ENCODE results near the gene PPM1B. TPM values are rescaled to one million over a fixed set of nuclear protein-coding genes. Genes with fewer than 3 reads are reported as not detected.

PPM1B gene
- total and polyA plus RNA-seq, 2 of the 8 experiments (the other 6 are each of a cell fraction or from before 2014, with no cell fraction given), result 43.6 to 126 TPM

DNA sequence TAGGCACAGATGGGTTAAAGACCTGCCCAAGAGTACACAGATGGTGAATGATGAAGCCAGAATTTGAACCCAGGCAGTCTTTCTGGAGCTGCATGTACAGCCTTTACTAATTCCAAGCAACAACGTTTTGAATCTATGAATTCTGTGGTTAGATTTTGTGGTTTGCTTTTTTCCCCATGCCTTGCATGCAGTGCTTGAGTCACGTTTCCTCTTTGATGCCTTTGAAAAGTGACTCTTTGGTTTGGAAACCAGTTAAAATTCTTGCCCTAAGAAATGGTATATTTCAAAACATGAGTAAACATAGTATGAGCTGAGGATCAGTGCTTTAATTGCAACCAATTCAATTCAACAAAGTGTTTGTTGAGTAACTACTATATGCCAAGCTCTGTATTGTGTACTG lies 48.2 kb upstream of the PPM1B start:
- no peaks in the 10 kb centered on the region for H3K79me1 ChIP-seq (ENCODE audit: low read depth, low read length)
- no peak overlapping the region for H4K8ac ChIP-seq (ENCODE audit: extremely low read depth, insufficient read depth, low read length)
- no peaks in the 10 kb centered on the region; the same call in 1 of the 2 replicates for H3K23me2 ChIP-seq (ENCODE audit: low read depth, low read length)
- no peaks in the 10 kb centered on the region for H3K79me2 ChIP-seq (ENCODE audit: control insufficient read depth in 1 of 2, insufficient read depth in 2 of 2, low read length in 2 of 2)
- no peak overlapping the region for H3K27ac ChIP-seq (ENCODE audit: low read depth, low read length)
- no peak overlapping the region for H2BK12ac ChIP-seq (ENCODE audit: low read depth, low read length)
- H3K9ac ChIP-seq (replicated peaks in 1 of 4; ENCODE audit: extremely low read depth in 1 of 4, low read depth in 3 of 4, low read length in 3 of 4), result no peak overlapping the region
- peaks cover 0 to 3% (median 0%) of the 10 kb centered on the region in 4 experiments; a peak in 1 of 7 replicates for H3K4me1 ChIP-seq (replicated peaks in 1 of 4; ENCODE audit: control insufficient read depth in 3 of 4, insufficient read depth in 4 of 4, low read length in 3 of 4)
- H4K20me1 ChIP-seq (replicated peaks in 1 of 2; ENCODE audit: control insufficient read depth in 1 of 2, insufficient read depth in 2 of 2, low read length in 2 of 2), result no peaks in the 10 kb centered on the region
- FAIRE-seq (no peak), DNase-seq (ENCODE audit: low read depth in 1 of 2, low spot score in 2 of 2) (no peak)
- CTCF ChIA-PET (ENCODE audit: partially characterized antibody), result interaction anchor here (0.6 to 1.4 kb wide), 2 partner anchors 32 to 114 kb away, joined by 3 read pairs; no protein-coding TSS in a partner anchor
- no peak overlapping the region for H2BK120ac ChIP-seq (replicated peaks; ENCODE audit: low read depth, low read length)
- H3K14ac ChIP-seq (ENCODE audit: insufficient read length), result no peak overlapping the region
- no peak overlapping the region for H2AFZ ChIP-seq (ENCODE audit: low read length)
- no peak overlapping the region for H2BK20ac ChIP-seq (ENCODE audit: low read length)
- H4K91ac ChIP-seq (replicated peaks; ENCODE audit: insufficient read length, low read length), result no peak overlapping the region
- H3K9me3 ChIP-seq (ENCODE audit: insufficient read depth in 2 of 2, low read depth in 1 of 2, low read length in 1 of 2), result no peaks in the 10 kb centered on the region
- H3K4ac ChIP-seq (replicated peaks; ENCODE audit: insufficient read length, low read depth, low read length), result peak overlapping the region; percentile 75
- no peak overlapping the region for H2AK5ac ChIP-seq (ENCODE audit: low read depth, low read length)
- H2BK5ac ChIP-seq (ENCODE audit: low read depth, low read length), result no peak overlapping the region
- no peak overlapping the region for H3K4me3 ChIP-seq (ENCODE audit: extremely low read depth in 1 of 4, insufficient read depth in 2 of 4, low read depth in 3 of 4, low read length in 4 of 4)
- no peaks in the 10 kb centered on the region for H3K27me3 ChIP-seq (replicated peaks in 1 of 4; ENCODE audit: control insufficient read depth in 3 of 4, extremely low read depth in 1 of 4, insufficient read depth in 3 of 4, low read length in 3 of 4)
- no peak overlapping the region for H4K5ac ChIP-seq (ENCODE audit: insufficient read length, low read depth, low read length)
- H3K56ac ChIP-seq (replicated peaks; ENCODE audit: insufficient read length, low read depth, low read length), result no peak overlapping the region
- no peak overlapping the region for H2BK15ac ChIP-seq (ENCODE audit: low read length)
- no peak overlapping the region for H3K18ac ChIP-seq (ENCODE audit: extremely low read depth, low read length)
- H3K36me3 ChIP-seq (ENCODE audit: control insufficient read depth in 2 of 4, insufficient read depth in 4 of 4, low read length in 3 of 4), result no peaks in the 10 kb centered on the region
- 85% methylated on average over 2 of the region's 2 CpGs; no CpG with 5 or more reads in 1 of the 2 experiments for WGBS, 2 experiments (ENCODE audit: extremely low coverage in 1 of 2, insufficient coverage in 1 of 2, insufficient read length in 1 of 2, insufficient replicate concordance in 2 of 2, low coverage in 1 of 2, low lambda C conversion rate in 2 of 2, missing lambda C conversion rate in 1 of 2)
- H3K23ac ChIP-seq (ENCODE audit: insufficient read length), result no peak overlapping the region
- POLR2A ChIA-PET (ENCODE audit: partially characterized antibody), result no interaction called here
- H3K4me2 ChIP-seq (ENCODE audit: insufficient read depth in 1 of 2, low read depth in 2 of 2, low read length in 2 of 2), result no peak overlapping the region
- TF ChIP-seq BCL11A (IDR thresholded peaks at IDR 0.05; ENCODE audit: low read depth in 2 of 2, low read length in 2 of 2) (no peak), EZH2 (IDR thresholded peaks at IDR 0.05; ENCODE audit: low read depth, low read length, severe bottlenecking) (no peak), FOSL1 (IDR thresholded peaks at IDR 0.05; ENCODE audit: insufficient read depth, low read depth, low read length) (no peak), SP4 (IDR thresholded peaks at IDR 0.05; ENCODE audit: low read length) (no peak), KDM1A (IDR thresholded peaks at IDR 0.05; ENCODE audit: borderline replicate concordance, low read length) (no peak), CHD2 (IDR thresholded peaks at IDR 0.05; ENCODE audit: low read length) (no peak), EGR1 (IDR thresholded peaks at IDR 0.05; ENCODE audit: borderline replicate concordance, low read depth, low read length) (no peak), CHD1 (IDR thresholded peaks at IDR 0.05; ENCODE audit: low read depth, low read length) (no peak), RBBP5 (IDR thresholded peaks at IDR 0.05; ENCODE audit: borderline replicate concordance, low read depth, low read length) (no peak), PHF8 (conservative IDR thresholded peaks at IDR 0.05; ENCODE audit: low read depth, low read length) (no peak), ZNF274 (IDR thresholded peaks at IDR 0.05; ENCODE audit: borderline replicate concordance, extremely low read depth, low read length) (no peak), SIX5 (IDR thresholded peaks at IDR 0.05; ENCODE audit: low read depth, low read length) (no peak)
